Measurements from ENCODE around the gene PGF.

The PGF gene

GRCh38 chr14:74929242-74929641 is 26.2 kb downstream of the PGF start:
- H3K27ac ChIP-seq = no peak overlapping the region
- DNase-seq (ENCODE audit: low read depth, low spot score) = no peak

GRCh38 chr14:74927225-74927624 is 28.2 kb downstream of the PGF start:
- DNase-seq (ENCODE audit: low read depth, low spot score) = no peak
- no peak overlapping the region for H3K27ac ChIP-seq

GRCh38 chr14:74924061-74924460 is 31.3 kb downstream of the PGF start:
- H3K27ac ChIP-seq = no peak overlapping the region
- no peak for DNase-seq (ENCODE audit: low read depth, low spot score)

GRCh38 chr14:74922752-74923401 is 32.5 kb downstream of the PGF start, which contains the start of gene RPS6KL1:
RPS6KL1 (minus strand) TSS chr14:74923260; CDS start chr14:74921541, 1,719 bp downstream.
- H3K27ac ChIP-seq = no peak within 1 kb of the TSS
- no peak for DNase-seq (ENCODE audit: low read depth, low spot score)

GRCh38 chr14:74921987-74922751 is 33.2 kb downstream of the PGF start:
- H3K27ac ChIP-seq = no peak overlapping the region
- DNase-seq (ENCODE audit: low read depth, low spot score) = no peak

- DNase-seq (ENCODE audit: low read depth, low spot score) = no peak
- H3K27ac ChIP-seq = no peak overlapping the region
These were observed 34.3 kb downstream of the PGF start for GRCh38 chr14:74921053-74921620.

GRCh38 chr14:74920281-74920680 is 35.1 kb downstream of the PGF start:
- no peak for DNase-seq (ENCODE audit: low read depth, low spot score)
- H3K27ac ChIP-seq = no peak overlapping the region

- DNase-seq (ENCODE audit: low read depth, low spot score) = no peak
These were observed 35.8 kb downstream of the PGF start for GRCh38 chr14:74919421-74920165.

GRCh38 chr14:74918380-74918779 is 37.0 kb downstream of the PGF start:
- DNase-seq (ENCODE audit: low read depth, low spot score) = no peak
- H3K27ac ChIP-seq = no peak overlapping the region

More at GRCh38 chr14:74919421-74920165, 35.8 kb downstream of the PGF start:
- no peak overlapping the region for H3K27ac ChIP-seq

GRCh38 chr14:74917646-74918081 is 37.7 kb downstream of the PGF start:
- DNase-seq (ENCODE audit: low read depth, low spot score) = no peak
- H3K27ac ChIP-seq = no peak overlapping the region

GRCh38 chr14:74917178-74917543 is 38.2 kb downstream of the PGF start:
- H3K27ac ChIP-seq = no peak overlapping the region
- no peak for DNase-seq (ENCODE audit: low read depth, low spot score)

- DNase-seq (ENCODE audit: low read depth, low spot score) = no peak
- no peak overlapping the region for H3K27ac ChIP-seq
These were observed 39.6 kb downstream of the PGF start for GRCh38 chr14:74915826-74916225.

GRCh38 chr14:74915426-74915825 is 40.0 kb downstream of the PGF start:
- H3K27ac ChIP-seq = no peak overlapping the region
- DNase-seq (ENCODE audit: low read depth, low spot score) = no peak

- no peak for DNase-seq (ENCODE audit: low read depth, low spot score)
- no peak overlapping the region for H3K27ac ChIP-seq
These were observed 41.3 kb downstream of the PGF start for GRCh38 chr14:74913986-74914573.

- H3K27ac ChIP-seq = no peak overlapping the region
- no peak for DNase-seq (ENCODE audit: low read depth, low spot score)
These were observed 41.9 kb downstream of the PGF start for GRCh38 chr14:74913393-74913910.

- DNase-seq (ENCODE audit: low read depth, low spot score) = no peak
- no peak overlapping the region for H3K27ac ChIP-seq
These were observed 42.6 kb downstream of the PGF start for GRCh38 chr14:74912801-74913200.

- no peak for DNase-seq (ENCODE audit: low read depth, low spot score)
These were observed 43.3 kb downstream of the PGF start for GRCh38 chr14:74912111-74912510.

GRCh38 chr14:74911704-74912103 is 43.7 kb downstream of the PGF start:
- DNase-seq (ENCODE audit: low read depth, low spot score) = no peak
- no peak overlapping the region for H3K27ac ChIP-seq

More at GRCh38 chr14:74912111-74912510, 43.3 kb downstream of the PGF start:
- no peak overlapping the region for H3K27ac ChIP-seq

GRCh38 chr14:74911221-74911620 is 44.2 kb downstream of the PGF start:
- no peak for DNase-seq (ENCODE audit: low read depth, low spot score)
- no peak overlapping the region for H3K27ac ChIP-seq

- DNase-seq (ENCODE audit: low read depth, low spot score) = no peak
These were observed 44.8 kb downstream of the PGF start for GRCh38 chr14:74910556-74910955.

More at GRCh38 chr14:74910556-74910955, 44.8 kb downstream of the PGF start:
- H3K27ac ChIP-seq = no peak overlapping the region

Measured in epithelial cell of prostate (primary cell).